K562 (cell line): Measurements from ENCODE around the gene C7orf25. TPM values are rescaled to one million over a fixed set of nuclear protein-coding genes. Genes with fewer than 3 reads are reported as not detected.
A peak's percentile ranks its signal among the peaks of the same experiment; 100 is the strongest.

ENCODE experiments used
- ETS2 ChIP-seq: IDR thresholded peaks from 2 replicates; pipeline ENCODE4 v1.6.1; 2016; ENCODE audit warnings: borderline replicate concordance, missing genetic modification characterization, mild to moderate bottlenecking, moderate library complexity, missing compliant biosample characterization; ENCODE audit not compliant: poor library complexity, severe bottlenecking
- MYNN ChIP-seq, 2 experiments: sonication (generic); formaldehyde crosslinking in 1 of 2; IDR thresholded peaks; 2 replicates each; pipeline versions ENCODE4 v1.5.0 to v1.6.1; 2016 to 2020; ENCODE audit warnings: antibody characterized with exemption in 1 of 2, missing genetic modification reagents in 1 of 2
- POU5F1 ChIP-seq: fragments of 150-350 bp; IDR thresholded peaks from 2 replicates; pipeline ENCODE4 v1.6.1; 2014; ENCODE audit warnings: borderline replicate concordance, low read length, low read depth, mild to moderate bottlenecking; ENCODE audit not compliant: partially characterized antibody
- SIN3A ChIP-seq, 2 experiments: fragments of 150-350 bp in 1 of 2; IDR thresholded peaks; 2 replicates each; pipeline ENCODE4 v1.6.1; 2011 to 2016; ENCODE audit warnings: borderline replicate concordance in 2 of 2, low read depth in 2 of 2, low read length in 2 of 2, mild to moderate bottlenecking in 2 of 2, moderate library complexity in 2 of 2; ENCODE audit not compliant: control insufficient read depth in 1 of 2
- SRF ChIP-seq, 2 experiments: fragments of 250-450, 450-650 bp in 1 of 2; sonication (Bioruptor Pico) in 1 of 2; sonication (generic) in 1 of 2; formaldehyde crosslinking; IDR thresholded peaks; 2 replicates each; pipeline versions ENCODE4 v1.5.0 to v1.5.1; 2020 to 2022; ENCODE audit warnings: mild to moderate bottlenecking in 1 of 2, missing genetic modification reagents in 1 of 2
- TAF1 ChIP-seq: IDR thresholded peaks from 2 replicates; pipeline ENCODE4 v1.6.1; 2011; ENCODE audit warnings: mild to moderate bottlenecking, low read length, moderate library complexity; ENCODE audit not compliant: insufficient read depth, control insufficient read depth, severe bottlenecking; ENCODE audit errors: extremely low read depth
- WHSC1 ChIP-seq: IDR thresholded peaks from one replicate; pipeline ENCODE4 v1.6.1; 2012; ENCODE audit warnings: low read length, control low read depth, inconsistent platforms
- ZNF146 ChIP-seq: IDR thresholded peaks from one replicate; pipeline ENCODE4 v1.6.1; 2018; ENCODE audit warnings: missing compliant biosample characterization; ENCODE audit not compliant: unreplicated experiment
- ZNF311 ChIP-seq: fragments of 250-450 bp; sonication (Bioruptor Pico); IDR thresholded peaks from 2 replicates; pipeline ENCODE4 v1.4.0; 2020; ENCODE audit warnings: mild to moderate bottlenecking, moderate library complexity
- ZNF589 ChIP-seq: fragments of 200-800 bp; sonication (Bioruptor generic); IDR thresholded peaks from 2 replicates; pipeline ENCODE4 v1.6.1; 2016; ENCODE audit warnings: low read depth, missing genetic modification characterization, missing compliant biosample characterization
- ZNF75A ChIP-seq: fragments of 450-650 bp; formaldehyde crosslinking; IDR thresholded peaks from 2 replicates; pipeline ENCODE4 v1.4.0; 2020; ENCODE audit warnings: mild to moderate bottlenecking
- ZNF785 ChIP-seq: fragments of 250-450 bp; sonication (Bioruptor Pico); IDR thresholded peaks from 2 replicates; pipeline ENCODE4 v1.4.0; 2020; ENCODE audit warnings: mild to moderate bottlenecking
- polyA plus RNA-seq, 8 experiments: library from polyadenylated mRNA; depleted of rRNA in 4 of 8; stranded (reverse) in 5 of 8; unstranded in 3 of 8; fragments of >200 nt; fragmentation: Nextera tagmentation in 2 of 8; fragmentation: Illumina TruSeq in 1 of 8; extraction: Ambion mirVana in 2 of 8; extraction: Trizol in 1 of 8; gene quantifications; 2 replicates each; pipeline versions ENCODE4 v1.2.1 to v1.2.3, GENCODE V29; 2011 to 2014; ENCODE audit warnings: inconsistent platforms in 1 of 8, missing spikeins in 1 of 8
- total RNA-seq, 7 experiments: library from RNA; depleted of rRNA in 6 of 7; stranded (reverse); fragments of >200 nt in 6 of 7; fragmentation: Illumina TruSeq in 2 of 7; extraction: Trizol in 2 of 7; gene quantifications; 2 replicates each; pipeline versions ENCODE4 v1.2.1 to v1.2.3, GENCODE V29; 2011 to 2021; ENCODE audit warnings: low replicate concordance in 1 of 7
- TF ChIP-seq, protein P1 (sequence below), 2 experiments: fragments of 450-650 bp; IDR thresholded peaks; 2 replicates each; pipeline ENCODE4 v1.6.1; 2016; ENCODE audit warnings: mild to moderate bottlenecking in 2 of 2, borderline replicate concordance in 1 of 2, low read depth in 1 of 2, moderate library complexity in 1 of 2
- TF ChIP-seq, protein P2 (sequence below), 2 experiments: fragments of 250-450 bp in 1 of 2; fragments of 450-650 bp in 1 of 2; sonication (Bioruptor Pico) in 1 of 2; IDR thresholded peaks; 2 replicates each; pipeline versions ENCODE4 v1.6.1 to v1.8.0; 2016 to 2021; ENCODE audit warnings: mild to moderate bottlenecking in 2 of 2, moderate library complexity in 2 of 2, missing compliant biosample characterization in 1 of 2, missing genetic modification characterization in 1 of 2

Gene C7orf25
- total and polyA plus RNA-seq, 9 of the 15 experiments (the other 6 are each of a cell fraction or from before 2014, with no cell fraction given) = 1.2 to 4.7 (median 1.9) TPM

DNA sequence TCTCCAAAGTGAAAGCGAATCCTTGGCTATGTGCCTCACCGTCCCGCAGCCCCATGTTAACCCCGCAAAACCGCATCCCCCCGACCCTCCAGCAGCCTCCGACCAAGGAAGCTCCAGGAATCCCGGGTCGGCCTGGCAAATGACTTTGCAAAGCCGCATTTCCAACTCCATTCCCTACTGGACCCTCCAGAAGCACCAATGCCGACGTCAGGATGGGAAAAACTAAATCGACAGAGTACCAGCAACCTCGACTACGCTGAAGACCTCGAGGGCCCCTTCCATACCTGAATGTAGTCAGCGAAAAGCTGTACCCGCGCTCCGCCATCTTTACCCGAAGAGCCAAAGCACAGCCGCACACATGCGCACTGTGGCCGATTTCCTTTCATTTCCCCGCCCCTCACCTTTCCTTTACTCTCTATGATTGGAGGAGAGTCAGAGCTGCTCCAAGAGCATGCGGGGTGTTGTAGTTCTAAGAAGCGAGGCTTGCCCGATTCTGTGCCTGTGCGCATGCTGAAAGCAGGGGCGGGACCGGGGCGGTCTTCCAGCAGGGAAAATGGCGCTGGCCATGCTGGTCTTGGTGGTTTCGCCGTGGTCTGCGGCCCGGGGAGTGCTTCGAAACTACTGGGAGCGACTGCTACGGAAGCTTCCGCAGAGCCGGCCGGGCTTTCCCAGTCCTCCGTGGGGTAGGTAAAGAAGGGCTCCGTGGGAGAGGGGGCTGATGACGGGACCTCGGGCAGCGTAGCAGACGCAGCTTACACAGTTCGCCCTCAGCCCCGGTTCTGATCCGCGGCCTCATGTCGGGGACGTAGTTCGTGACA lies 20.2 kb upstream of the C7orf25 start, which contains the start of the genes MRPL32 and PSMA2 (continued):
- TF ChIP-seq TAF1 = peak; percentile 94
- no peak for TF ChIP-seq ZNF785 (CRISPR knock-in tag)
- no peak for TF ChIP-seq WHSC1
- peak; percentile 50 for TF ChIP-seq POU5F1
- no peak for TF ChIP-seq ZNF75A (CRISPR knock-in tag)
- no peak for TF ChIP-seq MYNN (IDR thresholded peaks at IDR 0.05)
- no peak for TF ChIP-seq MYNN (CRISPR knock-in tag; IDR thresholded peaks at IDR 0.05)
- peak; percentile 82 to 92; a peak in 3 of 4 replicates for TF ChIP-seq SIN3A (IDR thresholded peaks at IDR 0.05; ENCODE audit: borderline replicate concordance in 2 of 2, control insufficient read depth in 1 of 2, low read depth in 2 of 2, low read length in 2 of 2)
- 0 out of 4 replicates have a peak, but pooled peaks of 1 of the 2 experiments have one; percentile 33 for TF ChIP-seq SRF (CRISPR knock-in tag; IDR thresholded peaks at IDR 0.05)
- no peak for TF ChIP-seq ZNF311 (CRISPR knock-in tag)
- TF ChIP-seq ZNF146 (CRISPR knock-in tag) = no peak
- no peak for TF ChIP-seq ZNF589 (CRISPR knock-in tag)
- no peak for TF ChIP-seq ETS2 (tag)
- TF ChIP-seq, protein P1, sequence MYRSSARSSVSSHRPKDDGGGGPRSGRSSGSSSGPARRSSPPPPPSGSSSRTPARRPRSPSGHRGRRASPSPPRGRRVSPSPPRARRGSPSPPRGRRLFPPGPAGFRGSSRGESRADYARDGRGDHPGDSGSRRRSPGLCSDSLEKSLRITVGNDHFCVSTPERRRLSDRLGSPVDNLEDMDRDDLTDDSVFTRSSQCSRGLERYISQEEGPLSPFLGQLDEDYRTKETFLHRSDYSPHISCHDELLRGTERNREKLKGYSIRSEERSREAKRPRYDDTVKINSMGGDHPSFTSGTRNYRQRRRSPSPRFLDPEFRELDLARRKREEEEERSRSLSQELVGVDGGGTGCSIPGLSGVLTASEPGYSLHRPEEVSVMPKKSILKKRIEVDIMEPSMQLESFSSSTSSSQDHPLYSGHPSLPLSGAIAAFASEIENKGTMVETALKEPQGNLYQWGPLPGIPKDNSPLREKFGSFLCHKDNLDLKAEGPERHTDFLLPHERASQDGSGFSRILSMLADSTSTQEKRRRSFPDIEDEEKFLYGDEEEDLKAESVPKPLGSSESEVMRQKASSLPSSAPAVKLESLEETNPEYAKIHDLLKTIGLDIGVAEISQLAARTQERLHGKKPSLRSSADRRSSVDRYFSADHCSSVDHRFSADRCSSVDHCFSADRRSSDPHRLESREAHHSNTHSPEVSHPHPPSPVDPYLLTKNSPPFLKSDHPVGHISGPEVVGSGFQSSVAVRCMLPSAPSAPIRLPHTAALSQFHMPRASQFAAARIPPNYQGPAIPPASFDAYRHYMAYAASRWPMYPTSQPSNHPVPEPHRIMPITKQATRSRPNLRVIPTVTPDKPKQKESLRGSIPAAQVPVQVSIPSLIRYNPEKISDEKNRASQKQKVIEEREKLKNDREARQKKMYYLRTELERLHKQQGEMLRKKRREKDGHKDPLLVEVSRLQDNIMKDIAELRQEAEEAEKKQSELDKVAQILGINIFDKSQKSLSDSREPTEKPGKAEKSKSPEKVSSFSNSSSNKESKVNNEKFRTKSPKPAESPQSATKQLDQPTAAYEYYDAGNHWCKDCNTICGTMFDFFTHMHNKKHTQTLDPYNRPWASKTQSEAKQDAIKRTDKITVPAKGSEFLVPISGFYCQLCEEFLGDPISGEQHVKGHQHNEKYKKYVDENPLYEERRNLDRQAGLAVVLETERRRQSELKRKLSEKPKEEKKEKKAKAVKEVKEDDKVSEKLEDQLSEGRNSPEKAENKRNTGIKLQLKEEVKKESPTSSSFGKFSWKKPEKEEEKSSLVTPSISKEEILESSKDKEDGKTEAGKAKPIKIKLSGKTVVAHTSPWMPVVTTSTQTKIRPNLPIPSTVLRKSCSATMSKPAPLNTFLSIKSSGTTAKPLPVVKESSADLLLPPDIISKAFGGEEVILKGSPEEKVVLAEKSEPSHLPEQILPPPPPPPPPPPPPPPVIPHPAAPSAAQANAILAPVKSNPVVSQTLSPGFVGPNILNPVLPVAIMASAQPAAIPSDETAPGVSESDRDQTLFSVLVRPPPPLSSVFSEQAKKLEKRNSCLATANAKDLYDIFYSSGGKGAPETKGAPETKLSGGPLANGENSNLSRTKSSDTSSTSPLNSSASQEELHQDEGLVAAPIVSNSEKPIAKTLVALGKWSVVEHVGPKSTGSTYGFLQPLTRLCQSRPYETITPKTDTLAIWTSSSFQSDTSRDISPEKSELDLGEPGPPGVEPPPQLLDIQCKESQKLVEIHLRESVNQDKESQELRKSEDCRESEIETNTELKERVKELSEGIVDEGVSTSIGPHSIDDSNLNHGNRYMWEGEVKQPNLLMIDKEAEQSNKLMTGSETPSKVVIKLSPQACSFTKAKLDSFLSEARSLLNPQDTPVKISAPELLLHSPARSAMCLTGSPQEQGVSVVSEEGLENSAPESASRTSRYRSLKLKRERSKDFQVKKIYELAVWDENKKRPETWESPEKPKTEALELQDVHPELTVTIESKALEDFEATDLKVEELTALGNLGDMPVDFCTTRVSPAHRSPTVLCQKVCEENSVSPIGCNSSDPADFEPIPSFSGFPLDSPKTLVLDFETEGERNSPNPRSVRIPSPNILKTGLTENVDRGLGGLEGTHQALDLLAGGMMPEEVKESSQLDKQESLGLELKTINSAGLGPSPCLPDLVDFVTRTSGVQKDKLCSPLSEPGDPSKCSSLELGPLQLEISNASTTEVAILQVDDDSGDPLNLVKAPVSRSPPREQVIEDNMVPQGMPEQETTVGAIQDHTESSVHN (IDR thresholded peaks at IDR 0.05; ENCODE audit: borderline replicate concordance in 1 of 2, low read depth in 1 of 2) = no peak
- TF ChIP-seq, protein P2, sequence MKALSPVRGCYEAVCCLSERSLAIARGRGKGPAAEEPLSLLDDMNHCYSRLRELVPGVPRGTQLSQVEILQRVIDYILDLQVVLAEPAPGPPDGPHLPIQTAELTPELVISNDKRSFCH (CRISPR knock-in tag; IDR thresholded peaks at IDR 0.05) = no peak
- TF ChIP-seq, protein P2 (tag; IDR thresholded peaks at IDR 0.05) = peak; percentile 57; the same call in 1 of the 2 replicates
